Cardiac muscle cell (in vitro differentiated cells and primary cell): ENCODE data around the gene UPK3B. TPM values are rescaled to one million over a fixed set of nuclear protein-coding genes. Genes with fewer than 3 reads are reported as not detected.
A peak's percentile ranks its signal among the peaks of the same experiment; 100 is the strongest.
"Not testable (repeated sequence)": the region's sequence is repeated elsewhere in the genome, so short reads cannot be mapped to it uniquely, and the experiment has no call there.

Source experiments
- DNase-seq, 2 donors: peaks; one replicate each; pipeline versions ENCODE4 v3.0.0 to v3.0.0-alpha.2; 2010 to 2017; ENCODE audit warnings: low read depth in 1 of 2, low spot score in 1 of 2
- H3K27ac ChIP-seq: fragments of 200-600 bp; sonication (generic); 2 replicates; pipeline ENCODE4 v1.5.1; 2016
- H3K27me3 ChIP-seq: fragments of 200-600 bp; sonication (generic); 2 replicates; pipeline ENCODE4 v1.6.0; 2016; ENCODE audit warnings: control low read depth
- H3K36me3 ChIP-seq: fragments of 200-600 bp; sonication (generic); 2 replicates; pipeline ENCODE4 v1.5.1; 2016; ENCODE audit warnings: control low read depth
- H3K4me1 ChIP-seq: fragments of 200-600 bp; sonication (generic); 2 replicates; pipeline ENCODE4 v1.8.1; 2017; ENCODE audit warnings: low read depth, mild to moderate bottlenecking, mixed run types
- H3K4me3 ChIP-seq: fragments of 200-600 bp; sonication (generic); 2 replicates; pipeline ENCODE4 v1.5.1; 2016; ENCODE audit warnings: mild to moderate bottlenecking
- H3K9me3 ChIP-seq: fragments of 200-600 bp; sonication (generic); 2 replicates; pipeline ENCODE4 v1.5.1; 2017; ENCODE audit warnings: low read depth, mild to moderate bottlenecking, control low read depth
- CTCF ChIP-seq: IDR thresholded peaks from 2 replicates; pipeline ENCODE4 v1.5.1; 2012; ENCODE audit warnings: low read depth, mild to moderate bottlenecking, low read length
- polyA plus RNA-seq: library from polyadenylated mRNA; unstranded; fragments of >200 nt; fragmentation: Nextera tagmentation; extraction: Ambion mirVana; gene quantifications from 2 replicates; pipeline ENCODE4 v1.2.1, GENCODE V29; 2016
- total RNA-seq: library from RNA; depleted of rRNA; stranded (reverse); fragments of >200 nt; gene quantifications from 2 replicates; pipeline ENCODE4 v1.2.3, GENCODE V29; 2016

UPK3B gene
- total and polyA plus RNA-seq, 2 experiments from 2014 or later, result 0.78 to 1.5 TPM

GRCh38 chr7:76507723-76508406 is 2.5 kb upstream of the UPK3B start:
- Histone ChIP-seq H3K9me3 (no peaks in the 10 kb centered on the region), H3K27me3 (no peaks in the 10 kb centered on the region), H3K36me3 (no peaks in the 10 kb centered on the region), H3K4me3 (no peak overlapping the region), H3K4me1 (peaks cover 3% of the 10 kb centered on the region), H3K27ac (no peak overlapping the region)
- no peak for DNase-seq
- no peak for TF ChIP-seq CTCF

GRCh38 chr7:76511200-76511910 is 1.0 kb downstream of the UPK3B start:
- not testable (repeated sequence) for H3K4me1 ChIP-seq, H3K9me3 ChIP-seq, H3K36me3 ChIP-seq, DNase-seq, H3K4me3 ChIP-seq, H3K27me3 ChIP-seq, H3K27ac ChIP-seq

GRCh38 chr7:76511911-76512885 is 1.8 kb downstream of the UPK3B start:
- not testable (repeated sequence) for H3K27me3 ChIP-seq, H3K36me3 ChIP-seq, H3K4me1 ChIP-seq, H3K9me3 ChIP-seq, H3K4me3 ChIP-seq, DNase-seq, H3K27ac ChIP-seq

GRCh38 chr7:76512941-76513816 is 2.8 kb downstream of the UPK3B start:
- DNase-seq, result peak; percentile 19 to 20

GRCh38 chr7:76513817-76514799 is 3.8 kb downstream of the UPK3B start:
- Histone ChIP-seq H3K36me3 (no peaks in the 10 kb centered on the region), H3K4me3 (no peak overlapping the region), H3K4me1 (peaks cover 3% of the 10 kb centered on the region), H3K27me3 (no peaks in the 10 kb centered on the region), H3K9me3 (no peaks in the 10 kb centered on the region), H3K27ac (no peak overlapping the region)
- no peak for TF ChIP-seq CTCF
- DNase-seq, result no peak

More at GRCh38 chr7:76512941-76513816, 2.8 kb downstream of the UPK3B start:
- Histone ChIP-seq H3K9me3 (no peaks in the 10 kb centered on the region), H3K27me3 (no peaks in the 10 kb centered on the region), H3K4me1 (peaks cover 3% of the 10 kb centered on the region), H3K4me3 (no peak overlapping the region), H3K27ac (no peak overlapping the region), H3K36me3 (no peaks in the 10 kb centered on the region)
- peak; percentile 38 for TF ChIP-seq CTCF
